Suprapubic skin (tissue), 4 donors: ENCODE measurements around the gene LRIT2.

Experiments
- CTCF ChIP-seq, 2 donors: fragments of 200-600 bp in 1 of 2; fragments of 450-650 bp in 1 of 2; sonication (generic) in 1 of 2; IDR thresholded peaks; one replicate each; pipeline ENCODE4 v1.5.1; 2016 to 2019; ENCODE audit warnings: antibody characterized with exemption in 2 of 2, mild to moderate bottlenecking in 1 of 2, moderate library complexity in 1 of 2
- EP300 ChIP-seq: sonication (generic); formaldehyde crosslinking; IDR thresholded peaks from one replicate; pipeline ENCODE4 v1.6.1; 2017; ENCODE audit warnings: antibody characterized with exemption
- POLR2A ChIP-seq, 2 donors: fragments of 450-650 bp; IDR thresholded peaks; one replicate each; pipeline ENCODE4 v1.6.1; 2017; ENCODE audit warnings: antibody characterized with exemption in 2 of 2, mild to moderate bottlenecking in 2 of 2, moderate library complexity in 2 of 2
- POLR2AphosphoS5 ChIP-seq, 3 donors: sonication (generic); formaldehyde crosslinking; IDR thresholded peaks; one replicate each; pipeline ENCODE4 v1.6.1; 2017; ENCODE audit warnings: antibody characterized with exemption in 3 of 3

GRCh38 chr10:84269773-84270172 lies 44.4 kb upstream of the LRIT2 start:
- no peak for TF ChIP-seq EP300
- no peak for TF ChIP-seq CTCF (IDR thresholded peaks at IDR 0.05)
- TF ChIP-seq POLR2A (IDR thresholded peaks at IDR 0.05) = no peak
- TF ChIP-seq POLR2AphosphoS5 (IDR thresholded peaks at IDR 0.05) = no peak
